RWPE1 (cell line): ENCODE measurements around the gene GRK4.
"Not testable (repeated sequence)": the region's sequence is repeated elsewhere in the genome, so short reads cannot be mapped to it uniquely, and the experiment has no call there.

ENCODE experiments used
- CTCF ChIA-PET: fragments of 350-600 bp; sonication (Branson Sonifier 250); formaldehyde crosslinking; extraction: SDS; loops from one replicate; lab custom pipeline; 2021; lab: Yijun Ruan, JAX
- POLR2A ChIA-PET: fragments of 400-600 bp; formaldehyde crosslinking; extraction: SDS; loops from one replicate; lab custom pipeline; 2020; ENCODE audit warnings: antibody characterized with exemption; ENCODE audit not compliant: low non-redundant PET; lab: Yijun Ruan, JAX
- DNase-seq: peaks from one replicate; pipeline ENCODE4 v3.0.0; 2012; ENCODE audit warnings: low spot score
- H3K27ac ChIP-seq: fragments of 450-650 bp; 2 replicates; pipeline ENCODE4 v1.5.1; 2017
- TF ChIP-seq, protein P1 (sequence below): fragments of 450-650 bp; conservative IDR thresholded peaks from 2 replicates; pipeline ENCODE4 v1.5.1; 2017; ENCODE audit warnings: low read depth, mild to moderate bottlenecking

GRK4 gene

DNA sequence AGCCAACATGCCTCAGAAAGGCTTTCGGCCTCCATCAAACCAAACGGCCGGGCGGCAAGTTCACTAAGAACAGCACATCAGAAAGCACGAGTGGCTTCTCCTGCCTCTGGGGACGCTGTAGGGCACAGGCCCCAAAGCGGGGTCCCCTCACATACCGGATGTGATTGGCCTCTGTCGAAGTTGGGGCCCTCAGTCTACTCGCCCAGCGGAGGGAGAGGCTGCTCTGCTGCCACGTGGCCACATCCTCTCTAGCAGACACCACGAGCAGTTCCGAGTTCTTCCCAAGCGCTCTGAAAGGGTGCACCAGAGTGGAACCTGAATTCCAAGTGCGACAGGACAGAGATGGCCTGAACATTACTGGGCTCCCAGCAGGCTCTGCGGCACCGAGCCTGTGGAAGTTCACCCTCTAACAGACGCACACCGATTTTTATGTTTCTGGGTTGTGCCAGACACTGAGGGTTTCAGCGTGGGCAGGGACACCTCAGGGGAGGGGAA is 21.3 kb upstream of the GRK4 start:
- DNase-seq, result no peak
- POLR2A ChIA-PET, result no interaction called here
- CTCF ChIA-PET, result no interaction called here
- peak overlapping the region; percentile 92 for H3K27ac ChIP-seq
- TF ChIP-seq, protein P1, sequence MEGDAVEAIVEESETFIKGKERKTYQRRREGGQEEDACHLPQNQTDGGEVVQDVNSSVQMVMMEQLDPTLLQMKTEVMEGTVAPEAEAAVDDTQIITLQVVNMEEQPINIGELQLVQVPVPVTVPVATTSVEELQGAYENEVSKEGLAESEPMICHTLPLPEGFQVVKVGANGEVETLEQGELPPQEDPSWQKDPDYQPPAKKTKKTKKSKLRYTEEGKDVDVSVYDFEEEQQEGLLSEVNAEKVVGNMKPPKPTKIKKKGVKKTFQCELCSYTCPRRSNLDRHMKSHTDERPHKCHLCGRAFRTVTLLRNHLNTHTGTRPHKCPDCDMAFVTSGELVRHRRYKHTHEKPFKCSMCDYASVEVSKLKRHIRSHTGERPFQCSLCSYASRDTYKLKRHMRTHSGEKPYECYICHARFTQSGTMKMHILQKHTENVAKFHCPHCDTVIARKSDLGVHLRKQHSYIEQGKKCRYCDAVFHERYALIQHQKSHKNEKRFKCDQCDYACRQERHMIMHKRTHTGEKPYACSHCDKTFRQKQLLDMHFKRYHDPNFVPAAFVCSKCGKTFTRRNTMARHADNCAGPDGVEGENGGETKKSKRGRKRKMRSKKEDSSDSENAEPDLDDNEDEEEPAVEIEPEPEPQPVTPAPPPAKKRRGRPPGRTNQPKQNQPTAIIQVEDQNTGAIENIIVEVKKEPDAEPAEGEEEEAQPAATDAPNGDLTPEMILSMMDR, result no peak

DNA sequence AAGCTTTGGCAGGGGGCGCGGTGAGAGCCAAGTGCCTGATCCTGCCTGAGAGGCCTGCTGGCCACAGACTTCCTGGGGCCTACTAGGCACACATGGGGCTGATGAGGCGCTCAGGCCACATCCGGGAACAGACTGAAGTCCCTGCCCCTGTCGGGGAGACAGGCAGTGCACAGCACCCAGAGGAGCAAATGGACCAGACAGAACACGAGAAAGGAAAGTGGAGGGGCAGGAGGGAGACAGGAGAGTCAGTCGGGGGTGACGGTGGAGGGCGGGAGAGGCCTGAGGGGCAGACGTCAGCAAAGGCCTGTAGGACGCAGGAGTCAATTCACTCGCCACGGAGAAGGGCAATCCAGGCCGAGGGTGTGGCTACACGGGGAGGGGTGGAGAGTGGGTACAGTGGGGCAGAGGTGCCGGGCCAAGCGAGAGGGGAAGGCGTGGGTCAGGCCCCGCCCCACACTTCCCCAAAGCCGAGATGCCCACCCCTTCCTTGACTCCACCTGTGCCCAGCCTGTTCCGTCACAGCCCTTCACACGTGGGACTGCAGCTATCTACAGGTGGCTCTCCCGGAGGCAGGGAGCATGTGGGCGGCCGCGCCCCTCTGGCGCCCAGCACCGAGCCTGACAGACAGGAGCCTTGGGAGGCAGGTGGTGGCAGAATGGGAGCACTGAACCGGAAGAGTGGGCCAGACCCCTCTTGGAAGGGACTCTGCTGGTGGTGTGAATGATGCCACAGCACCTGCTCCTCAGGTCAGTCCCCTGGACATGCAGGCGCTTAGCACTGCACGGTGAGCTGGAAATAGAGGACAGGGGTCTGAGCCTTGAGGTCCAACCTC is 20.6 kb upstream of the GRK4 start:
- peak overlapping the region; percentile 92 for H3K27ac ChIP-seq
- ChIA-PET POLR2A (no interaction called here), CTCF (interaction anchor here (0.5 kb wide), 1 partner anchor 87 kb away, joined by 3 read pairs; no protein-coding TSS in a partner anchor)
- TF ChIP-seq, protein P1, result no peak
- DNase-seq, result no peak

DNA sequence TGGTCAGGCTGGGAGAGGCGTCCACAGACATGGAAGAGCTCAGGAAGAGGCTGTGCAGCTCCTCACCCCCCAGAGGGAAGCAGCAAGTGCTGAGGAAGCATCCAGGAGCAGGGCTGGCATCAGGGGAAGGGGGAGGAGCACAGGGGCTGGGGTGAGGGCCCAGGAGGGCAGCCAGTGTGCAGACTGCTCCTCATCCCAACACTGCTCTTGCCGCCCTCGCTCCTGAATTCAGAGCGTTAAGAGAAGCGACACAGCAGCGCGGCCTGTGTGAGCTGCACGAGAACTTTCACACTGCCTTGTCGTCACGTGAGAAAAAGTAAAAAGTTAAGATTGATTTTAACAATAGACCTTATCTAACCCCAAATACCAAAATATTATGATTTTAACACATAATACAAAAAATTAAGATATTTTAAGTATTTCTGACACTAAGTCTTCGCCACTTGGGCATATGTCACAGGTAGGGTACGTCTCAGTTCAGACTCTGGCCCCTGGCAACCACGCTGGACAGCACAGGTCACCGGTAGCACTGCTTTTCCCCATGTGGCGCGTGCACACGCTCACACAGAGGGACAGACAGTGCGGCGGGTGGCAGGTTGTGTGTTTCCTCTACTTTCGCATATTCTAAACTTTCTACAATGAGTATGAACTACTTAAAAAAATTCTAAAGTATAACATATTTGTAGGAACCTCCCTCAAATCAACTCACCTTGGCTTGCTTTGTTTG is 19.8 kb upstream of the GRK4 start:
- CTCF ChIA-PET, result interaction anchor here (0.5 to 0.7 kb wide), 2 partner anchors 12 to 88 kb away, joined by 3 read pairs; no protein-coding TSS in a partner anchor
- POLR2A ChIA-PET, result no interaction called here
- TF ChIP-seq, protein P1, result no peak
- peak overlapping the region; percentile 92 for H3K27ac ChIP-seq
- no peak for DNase-seq

DNA sequence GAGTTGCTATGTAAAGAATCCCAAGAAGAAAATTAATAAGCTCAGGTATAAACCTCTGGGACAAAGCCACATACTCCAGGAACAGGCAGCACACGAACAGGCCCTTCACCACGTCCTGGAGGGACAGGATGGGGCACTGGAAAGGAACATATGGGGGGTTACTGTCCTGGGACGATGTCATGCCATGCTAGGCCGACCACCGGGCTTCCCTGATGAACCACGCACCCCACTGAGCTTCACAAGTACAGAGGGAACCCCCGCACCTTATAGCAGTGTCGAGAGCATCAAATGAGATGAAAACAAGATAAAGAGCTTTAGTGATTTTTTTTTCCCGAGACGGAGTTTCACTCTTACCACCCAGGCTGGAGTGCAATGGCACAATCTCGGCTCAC is 19.3 kb upstream of the GRK4 start:
- DNase-seq, result no peak
- POLR2A ChIA-PET, result no interaction called here
- TF ChIP-seq, protein P1, result no peak
- CTCF ChIA-PET, result interaction anchor here (0.7 kb wide), 1 partner anchor 12 kb away, joined by 3 read pairs; no protein-coding TSS in a partner anchor
- peak overlapping the region; percentile 92; the same call in 1 of the 2 replicates for H3K27ac ChIP-seq

DNA sequence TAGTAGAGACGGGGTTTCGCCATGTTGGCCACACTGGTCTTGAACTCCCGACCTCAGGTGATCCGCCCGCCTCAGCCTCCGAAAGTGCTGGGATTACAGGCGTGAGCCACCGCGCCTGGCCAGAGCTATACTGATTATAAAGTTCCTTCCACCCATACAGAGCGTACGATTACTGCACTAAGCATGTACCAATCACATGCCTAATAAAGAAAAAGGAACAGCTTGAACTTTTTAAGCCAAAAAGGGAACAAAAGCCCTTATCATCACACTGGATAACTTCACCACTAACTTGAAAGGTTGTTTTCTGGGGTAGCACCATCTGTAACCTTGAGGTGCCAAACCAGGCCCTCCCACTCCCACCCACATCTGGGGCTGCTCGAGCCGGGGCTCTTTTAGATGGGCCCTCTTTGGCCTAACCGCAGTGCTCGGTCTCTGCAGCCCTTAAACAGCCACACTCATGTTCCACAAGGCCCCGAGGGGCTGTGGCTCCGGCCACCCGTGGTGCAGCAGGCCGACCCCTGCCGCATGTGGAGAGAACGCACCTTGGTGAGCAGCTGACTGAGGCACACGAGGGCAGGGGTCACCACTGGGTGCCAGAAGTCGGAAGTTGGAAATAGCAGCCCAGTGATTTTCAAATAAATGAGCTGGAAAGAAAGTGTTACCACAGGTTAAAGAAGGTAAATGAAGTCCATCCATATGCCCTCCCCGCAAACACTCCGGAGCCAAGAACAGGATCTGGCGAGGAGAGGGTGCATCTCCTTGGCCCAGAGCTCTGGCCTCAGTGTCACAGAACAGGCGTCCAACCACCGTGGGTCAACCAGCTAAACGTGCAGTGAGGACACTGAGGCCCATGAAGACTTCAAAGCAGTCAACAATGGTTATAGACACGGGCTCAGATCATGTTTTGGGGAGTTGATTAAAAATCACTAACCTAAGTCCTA is 18.5 kb upstream of the GRK4 start:
- CTCF ChIA-PET, result interaction anchor here (0.7 kb wide), 1 partner anchor 11 kb away, joined by 3 read pairs; no protein-coding TSS in a partner anchor
- TF ChIP-seq, protein P1, result no peak
- DNase-seq, result no peak
- H3K27ac ChIP-seq, result peak overlapping the region; percentile 92
- POLR2A ChIA-PET, result no interaction called here

DNA sequence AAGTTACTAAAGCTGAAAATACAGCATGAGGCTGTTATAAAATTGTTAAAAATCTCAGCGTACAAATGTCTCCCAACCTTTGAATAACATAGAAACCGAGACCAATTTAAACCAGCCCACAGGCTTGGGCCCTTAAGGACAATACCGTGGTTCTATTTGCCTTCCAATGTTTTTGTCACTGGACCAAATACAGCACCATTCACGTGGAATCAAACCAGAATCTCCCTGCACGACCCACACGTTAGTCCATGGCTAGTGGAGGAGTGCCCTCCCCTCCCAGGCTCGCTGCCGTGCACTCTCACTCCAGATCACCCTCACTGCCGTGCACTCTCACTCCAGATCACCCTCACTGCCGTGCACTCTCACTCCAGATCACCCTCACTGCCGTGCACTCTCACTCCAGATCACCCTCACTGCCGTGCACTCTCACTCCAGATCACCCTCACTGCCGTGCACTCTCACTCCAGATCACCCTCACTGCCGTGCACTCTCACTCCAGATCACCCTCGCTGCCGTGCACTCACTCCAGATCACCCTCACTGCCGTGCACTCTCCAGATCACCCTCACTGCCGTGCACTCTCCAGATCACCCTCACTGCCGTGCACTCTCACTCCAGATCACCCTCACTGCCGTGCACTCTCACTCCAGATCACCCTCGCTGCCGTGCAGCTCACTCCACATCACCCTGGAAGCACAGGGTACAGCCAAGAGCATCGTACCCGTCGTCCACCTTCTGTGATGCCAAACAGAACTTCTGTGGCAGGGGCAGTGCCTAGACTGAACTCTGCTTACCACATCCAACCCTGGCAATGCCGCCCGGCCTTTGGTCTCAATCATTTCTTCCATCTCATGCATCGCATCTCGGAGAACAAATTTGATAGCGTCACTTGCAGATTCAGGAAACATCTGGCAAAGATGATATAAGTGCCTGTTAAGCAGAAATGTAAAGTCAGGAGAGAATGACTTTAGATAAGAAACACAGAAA is 17.5 kb upstream of the GRK4 start:
- DNase-seq, POLR2A ChIA-PET, H3K27ac ChIP-seq, CTCF ChIA-PET: not testable (repeated sequence)
